HepG2 (cell line): Measurements from ENCODE around the gene SEMA3B. TPM values are rescaled to one million over a fixed set of nuclear protein-coding genes. Genes with fewer than 3 reads are reported as not detected.
A peak's percentile ranks its signal among the peaks of the same experiment; 100 is the strongest.

Experiments
- AKAP8 ChIP-seq: sonication (generic); formaldehyde crosslinking; IDR thresholded peaks from 2 replicates; pipeline ENCODE4 v1.5.1; 2020; ENCODE audit warnings: mild to moderate bottlenecking, missing genetic modification reagents
- DBP ChIP-seq: sonication (generic); formaldehyde crosslinking; IDR thresholded peaks from 2 replicates; pipeline ENCODE4 v1.4.0; 2020; ENCODE audit warnings: missing genetic modification reagents; ENCODE audit errors: not compliant biosample characterization
- ESRRA ChIP-seq: sonication (generic); formaldehyde crosslinking; IDR thresholded peaks from 2 replicates; pipeline ENCODE4 v1.5.1; 2020; ENCODE audit warnings: mild to moderate bottlenecking, low read depth, missing genetic modification reagents
- HCFC1 ChIP-seq: fragments of 150-350 bp; IDR thresholded peaks from 2 replicates; pipeline ENCODE4 v1.6.1; 2014; ENCODE audit warnings: low read depth, low read length
- MLLT10 ChIP-seq: sonication (generic); formaldehyde crosslinking; IDR thresholded peaks from 2 replicates; pipeline ENCODE4 v1.4.0; 2020; ENCODE audit warnings: missing genetic modification reagents
- RFX3 ChIP-seq: IDR thresholded peaks from 2 replicates; pipeline ENCODE4 v1.6.1; 2016; ENCODE audit warnings: missing biosample characterization, missing genetic modification reagents
- RFX5 ChIP-seq: IDR thresholded peaks from 2 replicates; pipeline ENCODE4 v1.6.1; 2011; ENCODE audit warnings: low read depth, low read length, improper control_type of control experiment
- ZBTB7B ChIP-seq: sonication (generic); formaldehyde crosslinking; IDR thresholded peaks from 2 replicates; pipeline ENCODE4 v1.4.0; 2020; ENCODE audit warnings: missing genetic modification reagents
- ZNF552 ChIP-seq: sonication (generic); formaldehyde crosslinking; IDR thresholded peaks from 2 replicates; pipeline ENCODE4 v1.9.0; 2022; ENCODE audit warnings: missing genetic modification reagents, mild to moderate bottlenecking, borderline replicate concordance
- ZNF574 ChIP-seq: sonication (generic); formaldehyde crosslinking; IDR thresholded peaks from 2 replicates; pipeline ENCODE4 v1.4.0; 2020; ENCODE audit warnings: missing genetic modification reagents
- ZNF747 ChIP-seq: sonication (generic); formaldehyde crosslinking; IDR thresholded peaks from 2 replicates; pipeline ENCODE4 v1.8.1; 2023; ENCODE audit warnings: missing genetic modification reagents, mild to moderate bottlenecking, borderline replicate concordance
- polyA plus RNA-seq, 8 experiments: library from polyadenylated mRNA; depleted of rRNA in 3 of 8; stranded (reverse) in 7 of 8; unstranded in 1 of 8; fragments of >200 nt; fragmentation: Illumina TruSeq in 4 of 8; extraction: Trizol in 4 of 8; gene quantifications; 2 replicates each; pipeline versions ENCODE4 v1.2.1 to v1.2.3, GENCODE V29; 2011 to 2016; ENCODE audit warnings: low read depth in 4 of 8, missing spikeins in 1 of 8, mixed read lengths in 1 of 8; ENCODE audit not compliant: insufficient read depth in 1 of 8
- total RNA-seq, 5 experiments: library from RNA; depleted of rRNA; stranded (reverse); fragments of >200 nt; fragmentation: Illumina TruSeq; extraction: Trizol; gene quantifications; 2 replicates each; pipeline ENCODE4 v1.2.3, GENCODE V29; 2016; ENCODE audit warnings: low read depth in 1 of 5

The SEMA3B gene
- total and polyA plus RNA-seq, 2 of the 13 experiments (the other 11 are each of a cell fraction or from before 2014, with no cell fraction given): 93.2 to 158 TPM

- TF ChIP-seq ZNF747 (CRISPR knock-in tag): no peak
- no peak for TF ChIP-seq DBP
- TF ChIP-seq ZNF552 (CRISPR knock-in tag): no peak
- no peak for TF ChIP-seq AKAP8 (CRISPR knock-in tag)
- TF ChIP-seq RFX3 (CRISPR knock-in tag): peak; percentile 56
- TF ChIP-seq MLLT10 (CRISPR knock-in tag): no peak
- no peak for TF ChIP-seq ZBTB7B
- no peak for TF ChIP-seq HCFC1
- TF ChIP-seq ESRRA (CRISPR knock-in tag): no peak
- 0 out of 2 replicates have a peak, but pooled peaks have one; percentile 17 for TF ChIP-seq RFX5
- TF ChIP-seq ZNF574: peak; percentile 86
Observed at GRCh38 chr3:50233176-50233575, 35.8 kb upstream of the SEMA3B start (continued).
